Fibroblast of skin of abdomen (primary cell): ENCODE measurements around the gene BCAN.
"Not testable (repeated sequence)": the region's sequence is repeated elsewhere in the genome, so short reads cannot be mapped to it uniquely, and the experiment has no call there.

Source experiments
- DNase-seq: peaks from one replicate; pipeline ENCODE4 v3.0.0-alpha.2; 2013

BCAN gene

GRCh38 chr1:156616463-156616862 is 25.5 kb upstream of the BCAN start:
- peak; percentile 55 for DNase-seq

GRCh38 chr1:156618853-156619581 is 22.9 kb upstream of the BCAN start, which contains the start of gene HAPLN2:
Gene HAPLN2 (plus strand): TSS chr1:156619415. CDS start chr1:156623491, 4,076 bp downstream.
- DNase-seq = no peak

- DNase-seq = no peak
These were observed 22.3 kb upstream of the BCAN start for GRCh38 chr1:156619582-156619955.

- DNase-seq = no peak
These were observed 19.2 kb upstream of the BCAN start for GRCh38 chr1:156622581-156623297.

- DNase-seq = peak; percentile 38
These were observed 17.7 kb upstream of the BCAN start for GRCh38 chr1:156623946-156624813.

- no peak for DNase-seq
These were observed 17.0 kb upstream of the BCAN start for GRCh38 chr1:156624814-156625435.

- no peak for DNase-seq
These were observed 16.4 kb upstream of the BCAN start for GRCh38 chr1:156625436-156626078.

- no peak for DNase-seq
These were observed 15.9 kb upstream of the BCAN start for GRCh38 chr1:156626079-156626438.

GRCh38 chr1:156627313-156627880 is 14.5 kb upstream of the BCAN start:
- DNase-seq = peak; percentile 45

- no peak for DNase-seq
These were observed 12.0 kb upstream of the BCAN start for GRCh38 chr1:156629823-156630449.

- DNase-seq = not testable (repeated sequence)
These were observed 10.8 kb upstream of the BCAN start for GRCh38 chr1:156631152-156631551.

GRCh38 chr1:156632355-156632754 is 9.6 kb upstream of the BCAN start:
- no peak for DNase-seq

- DNase-seq = no peak
These were observed 3.5 kb upstream of the BCAN start for GRCh38 chr1:156638189-156638985.

GRCh38 chr1:156639601-156640101 is 2.3 kb upstream of the BCAN start:
- DNase-seq = no peak

GRCh38 chr1:156640842-156641706 is 843 bp upstream of the BCAN start:
- no peak for DNase-seq

GRCh38 chr1:156642265-156643048 is 540 bp downstream of the BCAN start:
- DNase-seq = no peak

GRCh38 chr1:156643049-156643777 is 1.3 kb downstream of the BCAN start:
- no peak for DNase-seq

GRCh38 chr1:156643778-156644092 is 1.8 kb downstream of the BCAN start:
- no peak for DNase-seq
